ENCODE results near the gene CEACAM18. TPM values are rescaled to one million over a fixed set of nuclear protein-coding genes. Genes with fewer than 3 reads are reported as not detected.

Gene CEACAM18
- total RNA-seq, 4 donors from 2014 or later: not detected

- Histone ChIP-seq H3K36me3 (no peaks in the 10 kb centered on the region), H3K9me3 (peaks cover 0 to 4% (median 0%) of the 10 kb centered on the region in 3 donors), H3K4me1 (no peaks in the 10 kb centered on the region), H3K4me3 (no peak overlapping the region), H3K27ac (no peak overlapping the region), H3K27me3 (peaks cover 65% of the 10 kb centered on the region)
- TF ChIP-seq POLR2AphosphoS5 (IDR thresholded peaks at IDR 0.05) (no peak), EP300 (IDR thresholded peaks at IDR 0.05) (no peak), POLR2A (IDR thresholded peaks at IDR 0.05) (no peak), CTCF (IDR thresholded peaks at IDR 0.05) (no peak)
- 65 to 72% methylated on average over 8 to 13 of the region's 13 CpGs for WGBS, 2 donors (ENCODE audit: low coverage in 1 of 2)
- no peak for ATAC-seq
Observed at GRCh38 chr19:51448411-51449016, 29.8 kb upstream of the CEACAM18 start.

GRCh38 chr19:51450730-51451307, 27.5 kb upstream of the CEACAM18 start:
- Histone ChIP-seq H3K27me3 (peaks cover 78% of the 10 kb centered on the region), H3K27ac (no peak overlapping the region), H3K9me3 (peaks cover 0 to 4% (median 0%) of the 10 kb centered on the region in 3 donors), H3K4me3 (no peak overlapping the region), H3K36me3 (no peaks in the 10 kb centered on the region), H3K4me1 (no peaks in the 10 kb centered on the region)
- no peak for ATAC-seq
- TF ChIP-seq EP300 (IDR thresholded peaks at IDR 0.05) (no peak), POLR2A (IDR thresholded peaks at IDR 0.05) (no peak), CTCF (IDR thresholded peaks at IDR 0.05) (no peak), POLR2AphosphoS5 (IDR thresholded peaks at IDR 0.05) (no peak)
- WGBS, 2 donors (ENCODE audit: low coverage in 1 of 2): 84 to 89% methylated on average over 5 of the region's 5 CpGs

GRCh38 chr19:51456541-51457290, 21.6 kb upstream of the CEACAM18 start:
- Histone ChIP-seq H3K4me1 (no peaks in the 10 kb centered on the region), H3K9me3 (no peaks in the 10 kb centered on the region), H3K36me3 (no peaks in the 10 kb centered on the region), H3K4me3 (no peak overlapping the region), H3K27me3 (peaks cover 83% of the 10 kb centered on the region), H3K27ac (no peak overlapping the region)
- TF ChIP-seq POLR2AphosphoS5 (IDR thresholded peaks at IDR 0.05) (no peak), EP300 (IDR thresholded peaks at IDR 0.05) (no peak), POLR2A (IDR thresholded peaks at IDR 0.05) (no peak), CTCF (IDR thresholded peaks at IDR 0.05) (no peak)
- 53 to 57% methylated on average over 6 to 7 of the region's 11 CpGs for WGBS, 2 donors (ENCODE audit: low coverage in 1 of 2)
- no peak for ATAC-seq

GRCh38 chr19:51457351-51458013, 20.9 kb upstream of the CEACAM18 start:
- Histone ChIP-seq H3K9me3 (no peaks in the 10 kb centered on the region), H3K27ac (no peak overlapping the region), H3K27me3 (peaks cover 83% of the 10 kb centered on the region), H3K4me3 (no peak overlapping the region), H3K36me3 (no peaks in the 10 kb centered on the region), H3K4me1 (no peaks in the 10 kb centered on the region)
- TF ChIP-seq POLR2AphosphoS5 (IDR thresholded peaks at IDR 0.05) (no peak), CTCF (IDR thresholded peaks at IDR 0.05) (no peak), POLR2A (IDR thresholded peaks at IDR 0.05) (no peak), EP300 (IDR thresholded peaks at IDR 0.05) (no peak)
- WGBS, 2 donors (ENCODE audit: low coverage in 1 of 2): 50% methylated on average over 2 of the region's 11 CpGs; no CpG with 5 or more reads in 1 of the 2 donors
- no peak for ATAC-seq

Measured in gastroesophageal sphincter (tissue), 4 donors.